Erythroblast (primary cell): Measurements from ENCODE around the gene BRCA1.
"Not testable (repeated sequence)": the region's sequence is repeated elsewhere in the genome, so short reads cannot be mapped to it uniquely, and the experiment has no call there.

ENCODE experiments used
- DNase-seq, 2 experiments: peaks; one replicate each; lab custom pipeline; 2025; lab: John Stamatoyannopoulos, UW
- GATA1 ChIP-seq: IDR thresholded peaks from 2 replicates; pipeline ENCODE4 v1.6.1; 2011; ENCODE audit warnings: low read depth, mild to moderate bottlenecking, control low read depth, low read length, moderate library complexity
- POLR2A ChIP-seq: IDR thresholded peaks from 2 replicates; pipeline ENCODE4 v1.6.1; 2011; ENCODE audit warnings: mild to moderate bottlenecking, low read length

BRCA1 gene

GRCh38 chr17:43125133-43125966 lies at the start of gene BRCA1:
BRCA1 (minus strand) TSS chr17:43125364; CDS start chr17:43124096, 1,268 bp downstream.
- TF ChIP-seq POLR2A (peak; percentile 94), GATA1 (no peak)
- peak; percentile 99 to 100 for DNase-seq

GRCh38 chr17:43171586-43172487 lies 46.7 kb upstream of the BRCA1 start:
- peak; percentile 56 to 74 for DNase-seq

GRCh38 chr17:43170766-43171585 lies 45.8 kb upstream of the BRCA1 start, which contains the start of gene NBR1:
NBR1 (plus strand) TSS chr17:43171214; CDS start chr17:43175800, 4,586 bp downstream.
- DNase-seq: peak; percentile 99
- peak; percentile 92 for TF ChIP-seq POLR2A
- no peak for TF ChIP-seq GATA1

More at GRCh38 chr17:43171586-43172487, 46.7 kb upstream of the BRCA1 start:
- TF ChIP-seq POLR2A (no peak), GATA1 (no peak)

DNA sequence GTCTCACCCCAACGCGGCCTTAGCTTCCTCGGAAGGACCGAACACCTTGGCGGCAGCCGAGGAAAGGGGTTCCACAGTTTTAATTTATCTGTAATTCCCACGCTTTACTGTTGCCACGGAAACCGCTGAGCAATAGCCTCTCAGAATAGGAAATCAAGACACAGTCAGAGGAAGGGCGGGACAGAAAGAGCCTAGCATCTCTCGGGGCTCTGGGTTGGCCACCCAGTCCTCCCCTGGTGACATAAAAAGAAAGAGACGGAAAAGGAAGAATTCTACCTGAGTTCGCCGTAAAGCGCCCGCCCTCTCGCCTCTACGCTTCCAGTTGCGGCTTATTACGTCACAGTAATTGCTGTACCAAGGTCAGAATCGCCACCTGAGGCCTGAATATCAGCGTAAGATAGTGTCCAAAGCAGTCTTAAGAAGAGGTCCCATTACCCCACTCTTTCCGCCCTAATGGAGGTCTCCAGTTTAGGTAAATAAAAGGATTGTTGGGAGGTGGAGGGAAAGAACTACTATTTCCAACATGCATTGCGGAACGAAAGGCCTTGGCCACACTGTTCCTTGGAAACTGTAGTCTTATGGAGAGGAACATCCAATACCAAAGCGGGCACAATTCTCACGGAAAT lies 45.1 kb upstream of the BRCA1 start:
- DNase-seq: peak; percentile 96
- TF ChIP-seq GATA1 (no peak), POLR2A (no peak)

DNA sequence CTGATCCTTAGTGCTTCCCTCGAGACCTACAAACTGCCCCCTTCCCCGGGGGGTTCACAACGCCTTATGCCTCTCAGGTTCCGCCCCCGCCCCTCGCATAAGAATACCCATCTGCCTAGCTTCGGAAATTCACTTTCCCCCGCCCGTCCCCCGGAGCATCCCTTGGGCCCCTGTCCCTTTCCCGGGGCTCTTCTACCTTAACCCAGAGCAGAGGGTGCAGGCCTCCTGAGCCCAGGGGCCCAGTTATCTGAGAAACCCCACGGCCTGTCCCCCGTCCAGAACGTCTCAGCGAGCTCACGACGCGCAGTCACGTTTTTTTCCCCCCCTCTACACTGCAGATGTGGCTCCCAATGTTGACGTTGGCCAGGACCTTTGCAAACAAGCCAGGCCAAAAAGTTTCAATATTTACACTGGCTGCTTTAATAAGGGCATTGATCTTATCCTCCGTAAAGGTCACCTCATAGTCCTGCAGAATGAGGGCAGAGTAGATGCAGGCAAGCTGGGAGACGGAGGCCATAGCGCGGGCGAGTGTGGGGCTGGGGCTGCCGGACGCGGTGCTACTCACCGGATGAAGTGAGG lies 44.5 kb upstream of the BRCA1 start:
- DNase-seq: peak; percentile 72 to 74
- TF ChIP-seq POLR2A: no peak
- no peak for TF ChIP-seq GATA1

DNA sequence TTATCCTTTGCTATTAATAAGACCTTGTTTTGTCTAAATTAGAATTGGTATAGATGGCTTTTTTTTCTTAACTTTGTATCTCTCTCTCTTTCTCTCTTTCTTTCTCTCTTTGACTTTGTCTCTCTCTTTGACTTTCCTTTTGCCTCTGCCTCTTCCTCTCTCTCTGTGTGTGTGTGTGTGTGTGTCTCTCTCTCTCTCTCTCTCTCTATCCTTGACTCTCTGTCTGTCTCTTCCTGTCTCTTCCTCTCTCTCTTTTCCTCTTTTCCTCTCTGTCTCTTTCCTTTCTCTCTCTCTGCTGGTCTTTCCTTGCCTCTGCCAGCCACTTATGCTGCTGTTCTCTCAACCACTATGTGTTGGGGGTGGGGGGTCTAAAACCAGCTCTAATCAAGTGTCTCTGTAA lies 40.8 kb upstream of the BRCA1 start:
- DNase-seq: not testable (repeated sequence)

- not testable (repeated sequence) for DNase-seq
Measured at GRCh38 chr17:43159957-43160356, 34.8 kb upstream of the BRCA1 start.

DNA sequence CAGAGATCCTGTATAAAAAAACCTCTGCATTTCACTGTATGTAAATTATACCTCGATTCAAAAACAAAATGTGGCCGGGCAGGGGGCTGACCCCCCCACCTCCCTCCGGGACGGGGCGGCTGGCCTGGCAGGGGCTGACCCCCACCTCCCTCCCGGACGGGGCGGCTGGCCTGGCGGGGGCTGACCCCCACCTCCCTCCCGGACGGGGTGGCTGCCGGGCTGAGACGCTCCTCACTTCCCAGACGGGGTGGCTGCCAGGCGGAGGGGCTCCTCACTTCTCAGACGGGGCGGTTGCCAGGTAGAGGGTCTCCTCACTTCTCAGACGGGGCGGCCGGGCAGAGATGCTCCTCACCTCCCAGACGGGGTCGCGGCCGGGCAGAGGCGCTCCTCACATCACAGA lies 34.1 kb upstream of the BRCA1 start:
- not testable (repeated sequence) for DNase-seq

DNA sequence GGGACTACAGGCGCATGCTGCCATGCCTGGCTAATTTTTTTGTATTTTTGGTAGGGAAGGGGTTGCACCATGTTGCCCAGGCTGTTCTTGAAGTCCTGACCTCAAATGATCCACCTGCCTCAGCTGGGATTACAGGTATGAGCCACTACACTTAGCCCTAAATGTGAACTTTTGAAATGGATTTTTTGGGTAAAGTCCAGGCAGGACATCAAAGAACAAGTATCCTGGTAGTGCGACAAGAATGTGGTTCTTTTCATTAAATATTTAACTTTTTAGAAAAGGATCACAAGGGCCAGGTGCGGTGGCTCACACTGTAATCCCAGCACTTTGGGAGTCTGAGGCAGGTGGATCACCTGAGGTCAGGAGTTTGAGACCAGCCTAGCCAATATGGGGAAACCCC lies 30.5 kb upstream of the BRCA1 start:
- TF ChIP-seq POLR2A (no peak), GATA1 (no peak)
- no peak for DNase-seq

- peak; percentile 42 to 48 for DNase-seq
Measured at GRCh38 chr17:43153197-43153835, 28.2 kb upstream of the BRCA1 start.

DNA sequence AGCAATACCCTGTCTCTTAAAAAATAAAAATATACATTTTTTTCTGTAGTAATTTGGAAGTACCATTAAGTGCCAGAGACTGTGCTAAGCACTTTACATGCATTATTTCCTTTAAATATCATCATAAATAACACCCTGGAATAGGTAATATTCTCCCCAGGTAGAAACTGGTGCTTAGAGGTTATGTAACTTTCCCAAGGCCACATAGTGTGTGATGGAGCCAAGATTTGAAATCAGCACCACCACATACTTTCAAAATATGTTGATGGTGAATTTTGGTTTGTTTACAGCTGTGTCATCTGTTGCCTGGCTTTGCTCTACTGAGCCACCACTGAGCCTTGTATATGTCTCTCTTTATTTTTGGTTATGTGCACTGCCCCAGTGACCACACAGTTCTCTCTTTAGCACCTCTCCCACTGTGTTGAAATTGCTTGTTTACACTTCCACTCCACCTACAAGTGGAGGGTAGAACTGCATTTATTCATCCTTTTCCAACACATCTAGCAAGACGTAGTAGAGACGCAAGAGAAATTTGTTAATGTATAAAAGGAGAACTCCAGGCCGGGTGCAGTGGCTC lies 26.8 kb upstream of the BRCA1 start:
- no peak for TF ChIP-seq POLR2A
- TF ChIP-seq GATA1: no peak
- DNase-seq: no peak

DNA sequence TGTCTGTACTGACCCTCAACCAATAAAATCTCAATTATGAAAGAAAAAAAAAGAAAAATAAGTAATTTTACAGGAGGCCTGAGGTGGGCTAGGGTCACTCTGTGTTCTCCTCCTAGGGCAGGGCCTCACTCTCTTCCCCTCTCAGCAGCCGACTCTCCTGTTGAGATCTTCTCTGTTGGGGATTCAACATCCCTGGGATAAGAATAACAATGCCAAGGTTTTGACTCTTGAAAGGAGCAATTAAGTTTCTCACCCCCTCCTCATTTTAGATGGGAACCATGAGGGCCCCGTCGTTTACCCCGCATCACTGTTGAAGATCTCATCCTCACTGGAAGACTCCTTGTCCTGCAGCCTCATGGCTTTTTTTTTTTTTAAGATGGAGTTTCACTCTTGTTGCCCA lies 21.5 kb upstream of the BRCA1 start:
- TF ChIP-seq POLR2A (no peak), GATA1 (no peak)
- no peak for DNase-seq
